Mucosa of descending colon (tissue), 3 donors: ENCODE results near the gene ADGRB2. TPM values are rescaled to one million over a fixed set of nuclear protein-coding genes. Genes with fewer than 3 reads are reported as not detected.

Experiments
- ATAC-seq: fragments of 200-7000 bp; cut with Tn5 transposase; one replicate; pipeline ENCODE4 v1.9.1; 2020; ENCODE audit warnings: mild to moderate bottlenecking, moderate library complexity
- DNase-seq, 3 donors: peaks; one replicate each; pipeline ENCODE4 v3.0.0-alpha.2; 2020
- H3K36me3 ChIP-seq: fragments of 200-600 bp; one replicate; pipeline ENCODE4 v1.8.0; 2021; ENCODE audit warnings: low read depth, mild to moderate bottlenecking
- H3K4me1 ChIP-seq: fragments of 200-600 bp; one replicate; pipeline ENCODE4 v1.8.0; 2021; ENCODE audit warnings: low read depth, mild to moderate bottlenecking
- H3K4me3 ChIP-seq: fragments of 200-600 bp; one replicate; pipeline ENCODE4 v1.8.0; 2021; ENCODE audit warnings: mild to moderate bottlenecking
- H3K9me3 ChIP-seq: fragments of 200-600 bp; one replicate; pipeline ENCODE4 v1.8.0; 2021; ENCODE audit warnings: mild to moderate bottlenecking
- intact Hi-C, 2 donors: fragments of 100-400 bp; cut with DNase I in 1 of 2; cut with micrococcal nuclease in 1 of 2; formaldehyde crosslinking; loops; one replicate each; pipeline versions ENCODE4 v1.11.0 to v1.11.1; 2022; cut with DNase I, micrococcal nuclease
- total RNA-seq, 3 donors: library from RNA; stranded (reverse); fragmentation: NEBNext Ultra II Directional in 2 of 3; extraction: Animal tissue kit (Norgen Biotek cat#: 25700) in 2 of 3; gene quantifications; one replicate each; pipeline versions ENCODE4 v1.2.1 to v1.2.4, GENCODE V29; 2021 to 2023
- TF ChIP-seq, protein P1 (sequence below): fragments of 200-600 bp; IDR thresholded peaks from one replicate; pipeline ENCODE4 v1.8.0; 2022; ENCODE audit warnings: antibody characterized with exemption, mild to moderate bottlenecking
- donor health status: DM: no; HTN: no; CAD: no; lungs with moderate emphysema.
- donor health status: DM: no; HTN: no; CAD: no.
- donor health status: DM: no; HTN: yes; CAD: no.

ADGRB2 gene
- total RNA-seq, 3 donors from 2014 or later = 0.55 to 3.8 (median 0.65) TPM

DNA sequence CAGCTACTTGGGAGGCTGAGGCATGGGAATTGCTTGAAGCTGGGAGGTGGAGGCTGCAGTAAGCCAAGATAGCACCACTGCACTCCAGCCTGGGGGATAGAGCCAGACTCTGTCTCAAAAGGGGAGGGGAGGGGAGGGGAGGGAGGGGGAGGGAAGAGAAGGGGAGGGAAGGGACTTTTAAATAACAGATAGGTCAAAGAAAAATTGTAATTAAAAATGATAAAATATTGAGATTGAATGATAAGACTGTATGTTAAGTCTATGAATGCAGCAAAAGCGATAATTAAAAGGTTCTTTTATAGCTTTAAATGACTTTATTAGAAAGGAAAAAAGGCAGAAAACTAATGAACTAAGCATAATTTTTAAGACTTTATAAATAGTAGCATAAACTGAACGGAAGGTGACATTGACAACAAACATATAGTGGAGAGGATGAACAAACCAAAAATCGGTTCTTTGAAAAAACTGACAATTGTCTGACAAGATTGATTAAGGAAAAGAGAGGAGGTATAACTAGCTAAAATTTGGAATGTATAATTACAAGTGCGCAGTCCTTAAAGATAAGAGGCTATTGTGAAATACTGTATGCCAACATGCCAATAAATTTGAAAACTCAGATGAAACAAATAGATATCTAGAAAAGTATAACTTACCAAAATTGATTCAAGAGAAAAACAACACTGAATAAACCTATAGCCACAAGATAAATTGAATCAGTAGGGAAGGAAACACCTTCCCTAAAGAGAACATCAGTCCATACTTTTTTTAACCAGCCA is 43.3 kb upstream of the ADGRB2 start:
- Histone ChIP-seq H3K4me1 (no peaks in the 10 kb centered on the region), H3K4me3 (no peak overlapping the region), H3K9me3 (no peaks in the 10 kb centered on the region), H3K36me3 (no peaks in the 10 kb centered on the region)
- intact Hi-C loops = no loop called here
- TF ChIP-seq, protein P1, sequence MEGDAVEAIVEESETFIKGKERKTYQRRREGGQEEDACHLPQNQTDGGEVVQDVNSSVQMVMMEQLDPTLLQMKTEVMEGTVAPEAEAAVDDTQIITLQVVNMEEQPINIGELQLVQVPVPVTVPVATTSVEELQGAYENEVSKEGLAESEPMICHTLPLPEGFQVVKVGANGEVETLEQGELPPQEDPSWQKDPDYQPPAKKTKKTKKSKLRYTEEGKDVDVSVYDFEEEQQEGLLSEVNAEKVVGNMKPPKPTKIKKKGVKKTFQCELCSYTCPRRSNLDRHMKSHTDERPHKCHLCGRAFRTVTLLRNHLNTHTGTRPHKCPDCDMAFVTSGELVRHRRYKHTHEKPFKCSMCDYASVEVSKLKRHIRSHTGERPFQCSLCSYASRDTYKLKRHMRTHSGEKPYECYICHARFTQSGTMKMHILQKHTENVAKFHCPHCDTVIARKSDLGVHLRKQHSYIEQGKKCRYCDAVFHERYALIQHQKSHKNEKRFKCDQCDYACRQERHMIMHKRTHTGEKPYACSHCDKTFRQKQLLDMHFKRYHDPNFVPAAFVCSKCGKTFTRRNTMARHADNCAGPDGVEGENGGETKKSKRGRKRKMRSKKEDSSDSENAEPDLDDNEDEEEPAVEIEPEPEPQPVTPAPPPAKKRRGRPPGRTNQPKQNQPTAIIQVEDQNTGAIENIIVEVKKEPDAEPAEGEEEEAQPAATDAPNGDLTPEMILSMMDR = no peak
- no peak for ATAC-seq
- DNase-seq = no peak

DNA sequence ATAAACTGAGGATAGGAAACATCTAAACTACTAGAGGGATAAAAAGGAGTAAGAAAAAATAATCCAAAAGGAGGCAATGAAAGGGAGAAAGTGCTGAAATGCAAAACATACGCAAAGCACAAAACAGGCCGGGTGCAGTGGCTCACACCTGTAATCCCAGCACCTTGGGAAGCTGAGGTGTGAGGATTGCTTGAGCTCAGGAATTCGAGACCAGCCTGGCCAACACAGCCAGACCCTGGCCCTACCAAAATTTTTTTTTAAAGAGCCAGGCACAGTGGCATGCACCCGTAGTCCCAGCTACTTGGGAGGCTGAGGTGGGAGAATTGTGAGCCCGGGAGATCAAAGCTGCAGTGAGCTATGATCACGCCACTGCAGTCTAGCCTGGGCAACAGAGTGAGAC is 41.2 kb upstream of the ADGRB2 start:
- Histone ChIP-seq H3K4me3 (no peak overlapping the region), H3K36me3 (no peaks in the 10 kb centered on the region), H3K9me3 (no peaks in the 10 kb centered on the region), H3K4me1 (no peaks in the 10 kb centered on the region)
- TF ChIP-seq, protein P1 = no peak
- DNase-seq (no peak), ATAC-seq (no peak)
- intact Hi-C loops = no loop called here

DNA sequence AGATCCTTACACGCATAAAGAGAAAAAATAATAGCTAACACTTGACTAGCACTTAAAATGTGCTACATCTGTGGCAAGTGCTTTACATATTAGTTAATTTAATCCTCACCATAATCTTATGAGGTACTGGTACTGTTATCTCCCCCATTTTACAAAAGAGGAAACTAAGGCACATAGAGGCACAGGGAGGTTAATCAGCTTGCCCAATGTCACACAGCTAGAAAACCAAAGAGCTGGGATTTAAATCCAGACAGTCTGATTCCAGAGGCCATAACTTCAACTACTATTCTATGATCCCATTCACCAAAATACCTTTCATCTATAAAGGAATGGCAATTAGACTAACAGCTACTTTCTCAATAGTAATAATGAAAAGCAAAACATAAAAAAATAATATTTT is 40.0 kb upstream of the ADGRB2 start:
- Histone ChIP-seq H3K9me3 (no peaks in the 10 kb centered on the region), H3K36me3 (no peaks in the 10 kb centered on the region), H3K4me1 (no peaks in the 10 kb centered on the region), H3K4me3 (no peak overlapping the region)
- DNase-seq = no peak
- no peak for ATAC-seq
- intact Hi-C loops = no loop called here
- TF ChIP-seq, protein P1 = no peak

DNA sequence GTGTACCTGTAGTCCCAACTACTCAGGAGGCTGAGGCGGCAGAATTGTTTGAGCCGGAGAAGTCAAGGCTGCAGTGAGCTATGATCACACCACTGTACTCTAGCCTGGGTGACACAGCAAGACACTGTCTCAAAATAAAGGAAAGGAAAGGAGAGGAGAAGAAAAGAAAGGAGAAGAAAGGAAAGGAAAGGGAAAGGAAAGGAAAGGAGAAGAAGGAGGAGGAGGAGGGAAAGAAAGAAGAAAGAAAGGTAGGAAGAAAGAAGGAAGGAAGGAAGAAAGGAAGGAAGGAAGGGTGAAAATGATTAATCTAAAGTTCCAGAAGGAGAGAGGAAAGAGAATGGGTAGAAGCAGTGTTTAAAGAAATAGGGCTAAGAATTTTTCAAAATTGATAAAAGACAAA is 39.5 kb upstream of the ADGRB2 start:
- Histone ChIP-seq H3K4me1 (no peaks in the 10 kb centered on the region), H3K9me3 (no peaks in the 10 kb centered on the region), H3K36me3 (no peaks in the 10 kb centered on the region), H3K4me3 (no peak overlapping the region)
- ATAC-seq = no peak
- intact Hi-C loops = no loop called here
- no peak for DNase-seq
- TF ChIP-seq, protein P1 = no peak

DNA sequence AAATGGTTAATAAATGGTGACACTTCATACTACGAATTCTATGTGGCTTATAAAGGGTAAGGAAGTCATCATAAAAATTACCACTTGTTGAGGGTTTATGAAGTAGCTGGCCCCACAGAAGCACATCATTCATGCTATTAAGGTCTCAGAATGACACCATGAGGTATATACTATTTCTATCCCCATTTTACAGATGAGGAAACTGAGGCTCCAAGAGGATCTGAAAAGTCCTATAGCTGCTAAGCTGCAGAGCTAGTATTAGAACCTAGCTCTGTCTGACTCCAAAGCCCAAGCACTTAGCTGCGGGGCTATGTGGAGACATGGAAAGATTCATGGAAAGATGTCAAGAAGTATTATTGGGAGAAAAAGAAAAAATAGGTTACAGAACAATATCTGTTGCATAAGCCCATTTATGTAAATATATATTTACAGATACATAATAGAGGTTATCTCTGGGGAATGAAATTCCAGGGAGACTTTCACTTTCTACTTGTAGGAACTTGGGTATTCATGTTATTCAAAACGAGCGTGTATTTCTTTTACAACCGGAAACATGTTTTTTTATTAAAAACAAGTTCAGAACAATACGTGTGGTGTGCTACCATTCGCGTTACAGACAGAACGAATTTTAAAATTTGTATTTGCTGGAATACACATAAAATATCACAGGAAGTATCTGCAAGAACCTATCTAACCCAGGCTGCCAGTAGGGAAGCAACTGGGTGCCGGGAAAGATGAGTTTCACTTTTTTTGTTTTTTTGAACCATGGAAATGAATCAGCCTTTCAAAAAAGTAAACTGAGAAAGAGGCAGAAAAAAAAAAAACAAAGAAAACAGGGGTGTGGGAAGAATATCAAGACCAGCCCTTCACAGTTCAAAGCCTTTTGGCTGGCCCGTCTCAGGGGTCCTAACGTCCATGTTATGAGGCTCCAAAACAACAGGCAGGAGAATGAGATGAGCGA is 38.3 kb upstream of the ADGRB2 start:
- TF ChIP-seq, protein P1 = no peak
- ATAC-seq = no peak
- intact Hi-C loops = no loop called here
- no peak overlapping the region for H3K4me3 ChIP-seq
- no peaks in the 10 kb centered on the region for H3K4me1 ChIP-seq
- no peak for DNase-seq
- no peaks in the 10 kb centered on the region for H3K9me3 ChIP-seq
- H3K36me3 ChIP-seq = no peaks in the 10 kb centered on the region
